T47D (cell line): ENCODE data around the gene MSL2.
"Not testable (repeated sequence)": the region's sequence is repeated elsewhere in the genome, so short reads cannot be mapped to it uniquely, and the experiment has no call there.

Source experiments
- DNase-seq, 2 experiments: peaks; one replicate each; pipeline versions ENCODE4 v3.0.0 to v3.0.0-alpha.2; 2011 to 2012; ENCODE audit warnings: low read depth in 1 of 2, low spot score in 1 of 2
- JUND ChIP-seq: IDR thresholded peaks from 2 replicates; pipeline ENCODE4 v1.6.1; 2012; ENCODE audit warnings: low read depth
- in situ Hi-C: cut with HindIII; loops from 2 replicates; pipeline ENCODE4 v1.10.0; 2016; ENCODE audit warnings: low sequenced_read_pairs, low pct_unique_long_range_greater_than_20kb

The MSL2 gene, protein sequence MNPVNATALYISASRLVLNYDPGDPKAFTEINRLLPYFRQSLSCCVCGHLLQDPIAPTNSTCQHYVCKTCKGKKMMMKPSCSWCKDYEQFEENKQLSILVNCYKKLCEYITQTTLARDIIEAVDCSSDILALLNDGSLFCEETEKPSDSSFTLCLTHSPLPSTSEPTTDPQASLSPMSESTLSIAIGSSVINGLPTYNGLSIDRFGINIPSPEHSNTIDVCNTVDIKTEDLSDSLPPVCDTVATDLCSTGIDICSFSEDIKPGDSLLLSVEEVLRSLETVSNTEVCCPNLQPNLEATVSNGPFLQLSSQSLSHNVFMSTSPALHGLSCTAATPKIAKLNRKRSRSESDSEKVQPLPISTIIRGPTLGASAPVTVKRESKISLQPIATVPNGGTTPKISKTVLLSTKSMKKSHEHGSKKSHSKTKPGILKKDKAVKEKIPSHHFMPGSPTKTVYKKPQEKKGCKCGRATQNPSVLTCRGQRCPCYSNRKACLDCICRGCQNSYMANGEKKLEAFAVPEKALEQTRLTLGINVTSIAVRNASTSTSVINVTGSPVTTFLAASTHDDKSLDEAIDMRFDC

DNA sequence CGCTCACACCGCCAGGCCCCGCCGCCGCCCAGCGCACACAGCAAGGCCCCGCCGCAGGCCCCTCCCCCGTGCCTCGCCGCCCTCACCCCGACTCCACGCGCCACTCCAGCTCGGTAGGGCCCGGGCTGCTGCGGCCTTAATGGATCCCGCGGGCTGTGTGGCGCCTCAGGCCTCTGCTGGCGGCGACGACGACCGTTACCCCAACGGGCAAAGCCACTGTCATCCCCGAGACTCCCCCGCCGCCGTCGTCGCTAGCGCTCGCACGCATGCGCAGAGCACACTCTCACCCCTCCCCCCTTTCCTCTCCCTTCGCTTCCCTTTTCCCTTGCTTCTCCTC, at the start of gene MSL2:
TSS of gene MSL2 (minus strand) at position 272 of the 337 bp plus-strand sequence. CDS start 1,222 bp downstream, outside the sequence.
- no peak for DNase-seq
- in situ Hi-C loops, result no loop called here
- no peak for TF ChIP-seq JUND

DNA sequence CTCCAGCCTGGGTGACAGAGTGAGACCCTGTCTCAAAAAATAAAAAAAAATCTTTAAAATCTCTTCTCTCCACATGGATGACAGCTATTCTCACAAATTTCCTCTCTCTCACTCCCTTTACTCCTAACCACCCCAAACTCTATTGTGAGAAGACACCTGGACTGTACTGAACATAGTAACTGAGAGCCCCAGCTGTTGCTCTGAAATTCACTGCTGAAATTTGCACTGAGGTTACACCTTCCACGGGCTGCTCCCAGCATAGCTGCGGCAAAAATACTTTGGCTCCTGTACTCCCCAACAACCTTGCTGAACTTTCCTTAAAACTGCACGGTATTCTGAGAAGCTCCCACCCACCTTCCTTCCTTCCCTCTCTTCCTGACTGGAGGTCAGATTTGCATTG, 49.6 kb upstream of the MSL2 start:
- TF ChIP-seq JUND, result no peak
- in situ Hi-C loops, result no loop called here
- DNase-seq, result no peak

- DNase-seq, result peak; percentile 19 to 54
- TF ChIP-seq JUND, result no peak
- in situ Hi-C loops, result no loop called here
Observed at GRCh38 chr3:136239094-136239493, 43.0 kb upstream of the MSL2 start.

- TF ChIP-seq JUND, result no peak
- DNase-seq, result no peak
- in situ Hi-C loops, result no loop called here
Observed at GRCh38 chr3:136237961-136238649, 42.0 kb upstream of the MSL2 start.

DNA sequence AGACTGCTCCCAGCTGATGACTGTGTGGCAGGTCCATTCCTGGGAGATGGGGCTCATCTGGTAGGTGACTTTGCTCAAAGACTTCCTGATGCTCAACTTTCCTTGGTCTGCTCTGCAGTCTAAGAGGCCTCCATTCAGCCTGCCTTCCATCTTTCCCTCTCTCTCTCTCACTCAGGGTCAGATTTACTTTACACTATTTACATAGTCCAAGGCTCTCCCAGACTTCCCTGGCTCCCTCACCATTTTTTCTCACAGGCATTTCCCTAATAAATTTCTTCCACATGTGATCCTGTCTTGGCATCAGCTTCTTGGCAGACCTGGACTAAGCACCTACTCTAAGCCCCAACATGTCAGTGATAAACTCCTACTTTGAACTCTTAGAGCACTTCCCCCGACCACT, 41.0 kb upstream of the MSL2 start:
- in situ Hi-C loops, result no loop called here
- TF ChIP-seq JUND, result no peak
- DNase-seq, result no peak

GRCh38 chr3:136236109-136236508, 40.0 kb upstream of the MSL2 start:
- TF ChIP-seq JUND, result no peak

GRCh38 chr3:136235545-136235944, 39.4 kb upstream of the MSL2 start:
- in situ Hi-C loops, result no loop called here
- TF ChIP-seq JUND, result no peak
- DNase-seq, result no peak

More at GRCh38 chr3:136236109-136236508, 40.0 kb upstream of the MSL2 start:
- in situ Hi-C loops, result no loop called here
- no peak for DNase-seq

- in situ Hi-C loops, result no loop called here
- DNase-seq, result no peak
- no peak for TF ChIP-seq JUND
Observed at GRCh38 chr3:136232413-136232812, 36.3 kb upstream of the MSL2 start.

DNA sequence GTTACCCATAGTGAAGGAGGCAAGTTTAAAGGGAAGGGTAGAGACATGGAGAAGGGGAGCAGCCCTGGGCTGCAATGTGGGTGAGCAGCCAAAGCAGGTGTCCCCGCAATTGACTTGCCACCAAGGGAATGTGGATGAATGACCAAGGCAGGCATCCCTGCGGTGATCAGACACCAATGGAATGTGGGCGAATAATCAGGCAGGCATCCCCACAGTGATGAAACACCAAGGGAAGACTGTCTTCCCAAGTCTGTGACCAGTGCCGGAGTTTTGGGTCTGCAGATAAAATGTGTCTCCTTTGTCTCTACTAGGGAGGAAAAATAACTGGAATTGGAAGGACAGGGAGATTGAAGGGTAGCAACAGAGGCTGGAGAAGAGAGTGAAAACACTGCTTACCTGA, 26.6 kb upstream of the MSL2 start:
- DNase-seq, in situ Hi-C loops: not testable (repeated sequence)

GRCh38 chr3:136211547-136211946, 15.4 kb upstream of the MSL2 start:
- in situ Hi-C loops, result no loop called here
- no peak for DNase-seq
- no peak for TF ChIP-seq JUND

DNA sequence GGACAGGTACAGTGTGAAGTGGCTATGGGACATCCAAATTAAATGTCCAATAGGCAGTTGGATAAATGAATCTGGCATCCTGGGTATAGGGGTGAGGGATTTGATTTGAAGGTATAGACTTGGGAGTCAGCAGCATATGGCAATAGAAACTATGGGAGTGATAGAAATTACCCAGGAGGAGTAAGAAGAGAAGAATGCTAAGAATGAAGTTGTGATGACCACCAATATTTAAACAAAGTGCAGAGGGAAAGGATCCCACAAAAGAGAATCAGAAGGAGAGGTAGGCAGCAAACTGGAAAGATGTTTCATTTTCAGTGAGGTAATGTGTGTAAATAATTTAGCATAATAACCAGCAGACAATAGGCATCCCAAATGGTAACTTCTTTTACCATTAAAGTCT, 13.8 kb upstream of the MSL2 start:
- no peak for DNase-seq
- in situ Hi-C loops, result no loop called here
- no peak for TF ChIP-seq JUND

DNA sequence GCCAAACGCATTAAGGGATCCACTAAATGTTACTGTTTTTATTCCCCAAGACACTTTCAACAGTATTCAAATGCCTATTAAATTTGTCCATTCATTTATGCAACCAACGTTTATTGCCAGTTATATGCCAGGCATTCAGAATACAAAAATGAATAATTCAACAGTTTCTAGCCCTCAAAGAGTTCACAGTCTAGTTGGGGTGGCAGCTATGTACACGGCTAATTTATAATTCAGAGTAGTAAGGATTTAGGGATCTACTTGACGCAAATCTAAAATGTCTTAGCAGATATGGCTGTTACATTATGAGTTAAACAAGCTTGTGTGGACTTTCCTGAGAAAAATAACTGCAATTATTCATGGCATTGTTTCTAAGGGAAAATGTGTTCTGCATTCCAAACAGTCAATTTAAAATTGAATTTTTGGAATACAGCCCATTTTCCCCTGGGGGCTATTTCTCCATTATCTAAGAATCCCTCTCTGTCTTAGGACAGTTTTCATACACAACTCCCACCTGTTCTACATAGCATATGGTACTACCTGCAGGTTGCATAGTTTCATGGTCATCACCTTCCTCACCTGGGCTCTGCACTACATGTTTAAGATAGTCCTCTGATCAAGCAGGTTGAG, 11.5 kb upstream of the MSL2 start:
- no peak for DNase-seq
- TF ChIP-seq JUND, result no peak
- in situ Hi-C loops, result no loop called here

DNA sequence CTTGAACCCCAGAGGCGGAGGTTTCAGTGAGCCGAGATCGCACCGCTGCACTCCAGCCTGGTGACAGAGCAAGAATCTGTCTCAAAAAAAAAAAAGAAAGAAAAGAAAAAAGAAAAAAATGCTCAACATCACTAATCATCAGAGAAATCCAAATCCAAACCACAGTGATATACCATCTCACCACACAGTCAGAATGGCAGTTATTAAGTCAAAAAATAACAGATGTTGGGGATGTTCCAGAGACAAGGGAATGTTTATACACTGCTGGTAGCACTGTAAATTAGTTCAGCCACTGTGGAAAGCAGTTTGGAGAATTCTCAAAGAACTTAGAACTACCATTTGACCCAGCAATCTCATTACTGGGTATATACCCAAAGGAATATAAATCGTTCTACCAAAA, 3.1 kb upstream of the MSL2 start:
- in situ Hi-C loops, DNase-seq: not testable (repeated sequence)

- DNase-seq, in situ Hi-C loops: not testable (repeated sequence)
Observed at GRCh38 chr3:136198462-136199078, 2.4 kb upstream of the MSL2 start.
